Epithelial cell of esophagus (primary cell): ENCODE results near the gene APOBEC3F.
"Not testable (repeated sequence)": the region's sequence is repeated elsewhere in the genome, so short reads cannot be mapped to it uniquely, and the experiment has no call there.

Source experiments
- DNase-seq: peaks from one replicate; pipeline ENCODE4 v3.0.0; 2010; ENCODE audit warnings: low read depth
- H3K4me3 ChIP-seq: 2 replicates; pipeline ENCODE4 v1.5.1; 2011; ENCODE audit warnings: mild to moderate bottlenecking, low read length, control low read depth
- TF ChIP-seq, protein P1 (sequence below): IDR thresholded peaks from 2 replicates; pipeline ENCODE4 v1.5.1; 2011; ENCODE audit warnings: low read depth, mild to moderate bottlenecking, low read length, control low read depth, inconsistent platforms; ENCODE audit not compliant: insufficient read depth; ENCODE audit errors: missing control alignments

The APOBEC3F gene

DNA sequence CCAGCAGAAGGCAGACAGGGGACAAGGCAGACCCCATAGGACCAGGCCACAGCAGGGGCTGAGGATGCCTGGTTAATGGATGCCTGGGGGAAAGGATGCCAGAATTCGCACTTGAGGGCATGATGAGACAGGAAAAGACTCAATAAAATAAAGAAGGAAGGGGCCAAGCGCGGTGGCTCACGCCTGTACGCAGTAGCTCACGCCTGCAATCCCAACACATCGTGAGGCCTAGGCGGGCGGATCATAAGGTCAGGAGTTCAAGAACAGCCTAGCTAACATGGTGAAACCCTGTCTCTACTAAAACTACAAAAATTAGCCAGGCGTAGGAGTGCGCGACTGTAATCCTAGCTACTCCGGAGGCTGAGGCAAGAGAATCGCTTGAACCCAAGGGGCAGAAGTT, 10.0 kb upstream of the APOBEC3F start:
- no peak for DNase-seq
- no peak overlapping the region for H3K4me3 ChIP-seq
- TF ChIP-seq, protein P1, sequence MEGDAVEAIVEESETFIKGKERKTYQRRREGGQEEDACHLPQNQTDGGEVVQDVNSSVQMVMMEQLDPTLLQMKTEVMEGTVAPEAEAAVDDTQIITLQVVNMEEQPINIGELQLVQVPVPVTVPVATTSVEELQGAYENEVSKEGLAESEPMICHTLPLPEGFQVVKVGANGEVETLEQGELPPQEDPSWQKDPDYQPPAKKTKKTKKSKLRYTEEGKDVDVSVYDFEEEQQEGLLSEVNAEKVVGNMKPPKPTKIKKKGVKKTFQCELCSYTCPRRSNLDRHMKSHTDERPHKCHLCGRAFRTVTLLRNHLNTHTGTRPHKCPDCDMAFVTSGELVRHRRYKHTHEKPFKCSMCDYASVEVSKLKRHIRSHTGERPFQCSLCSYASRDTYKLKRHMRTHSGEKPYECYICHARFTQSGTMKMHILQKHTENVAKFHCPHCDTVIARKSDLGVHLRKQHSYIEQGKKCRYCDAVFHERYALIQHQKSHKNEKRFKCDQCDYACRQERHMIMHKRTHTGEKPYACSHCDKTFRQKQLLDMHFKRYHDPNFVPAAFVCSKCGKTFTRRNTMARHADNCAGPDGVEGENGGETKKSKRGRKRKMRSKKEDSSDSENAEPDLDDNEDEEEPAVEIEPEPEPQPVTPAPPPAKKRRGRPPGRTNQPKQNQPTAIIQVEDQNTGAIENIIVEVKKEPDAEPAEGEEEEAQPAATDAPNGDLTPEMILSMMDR = no peak

- not testable (repeated sequence) for DNase-seq, H3K4me3 ChIP-seq
These were observed 9.0 kb upstream of the APOBEC3F start for GRCh38 chr22:39031434-39032295.

DNA sequence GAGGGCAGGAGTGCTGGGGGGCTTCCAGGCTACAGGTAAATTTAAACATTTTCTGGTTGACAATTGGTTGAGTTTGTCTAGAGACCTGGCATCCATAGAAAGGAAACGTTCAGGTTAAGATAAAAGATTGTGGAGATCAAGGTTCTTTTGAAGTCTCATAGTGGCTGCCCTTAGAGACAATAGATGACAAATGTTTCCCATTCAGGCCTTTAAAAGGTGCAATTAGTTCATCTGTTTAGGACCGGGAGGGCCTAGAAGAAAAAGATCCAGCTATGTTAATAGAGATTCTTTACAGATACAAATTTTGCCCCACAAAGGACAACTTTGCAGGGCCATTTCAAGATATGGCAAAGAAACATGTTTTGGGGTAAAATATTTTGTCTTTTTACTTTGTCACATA, 3.6 kb upstream of the APOBEC3F start:
- H3K4me3 ChIP-seq, DNase-seq: not testable (repeated sequence)

DNA sequence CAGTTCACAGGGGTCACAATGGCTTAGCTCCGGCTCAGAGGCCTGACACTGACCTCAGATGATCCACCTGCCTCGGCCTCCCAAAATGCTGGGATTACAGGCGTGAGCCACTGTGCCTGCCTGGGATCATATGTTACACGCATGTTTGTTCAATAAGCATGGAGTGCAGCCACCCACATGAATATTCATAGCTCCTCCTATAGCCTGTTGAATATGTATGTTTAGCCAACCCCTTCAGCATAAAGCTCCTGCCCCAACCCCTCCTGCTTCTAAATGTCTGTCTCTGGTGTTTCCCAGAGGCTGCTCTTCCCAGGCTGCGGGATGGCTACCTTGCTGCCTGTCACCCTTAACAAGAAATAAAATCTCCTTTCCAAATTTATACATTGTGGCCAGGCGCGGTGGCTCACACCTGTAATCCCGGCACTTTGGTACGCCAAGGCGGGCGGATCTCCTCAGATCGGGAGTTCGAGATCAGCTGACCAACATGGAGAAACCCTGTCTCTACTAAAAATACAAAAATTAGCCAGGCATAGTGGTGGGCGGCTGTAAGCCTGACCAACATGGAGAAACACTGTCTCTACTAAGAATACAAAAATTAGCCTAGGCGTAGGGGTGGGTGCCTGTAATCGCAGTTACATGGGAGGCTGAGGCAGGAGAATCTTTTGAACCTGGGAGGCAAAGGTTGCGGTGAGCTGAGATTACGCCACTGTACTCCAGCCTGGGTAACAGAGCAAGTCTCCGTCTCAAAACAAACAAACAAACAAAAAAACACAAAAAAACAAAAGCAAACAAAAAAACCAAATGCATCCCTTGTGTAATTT, 1.1 kb upstream of the APOBEC3F start:
- TF ChIP-seq, protein P1 = no peak
- H3K4me3 ChIP-seq = no peak overlapping the region
- no peak for DNase-seq

GRCh38 chr22:39040155-39040537, 518 bp upstream of the APOBEC3F start:
- not testable (repeated sequence) for H3K4me3 ChIP-seq, DNase-seq

GRCh38 chr22:39041908-39042307, 1.2 kb downstream of the APOBEC3F start:
- no peak overlapping the region for H3K4me3 ChIP-seq
- TF ChIP-seq, protein P1 = no peak
- no peak for DNase-seq

- DNase-seq, H3K4me3 ChIP-seq: not testable (repeated sequence)
These were observed 2.4 kb downstream of the APOBEC3F start for GRCh38 chr22:39043063-39043462.

- H3K4me3 ChIP-seq = not testable (repeated sequence)
These were observed 4.5 kb downstream of the APOBEC3F start for GRCh38 chr22:39045136-39045535.

DNA sequence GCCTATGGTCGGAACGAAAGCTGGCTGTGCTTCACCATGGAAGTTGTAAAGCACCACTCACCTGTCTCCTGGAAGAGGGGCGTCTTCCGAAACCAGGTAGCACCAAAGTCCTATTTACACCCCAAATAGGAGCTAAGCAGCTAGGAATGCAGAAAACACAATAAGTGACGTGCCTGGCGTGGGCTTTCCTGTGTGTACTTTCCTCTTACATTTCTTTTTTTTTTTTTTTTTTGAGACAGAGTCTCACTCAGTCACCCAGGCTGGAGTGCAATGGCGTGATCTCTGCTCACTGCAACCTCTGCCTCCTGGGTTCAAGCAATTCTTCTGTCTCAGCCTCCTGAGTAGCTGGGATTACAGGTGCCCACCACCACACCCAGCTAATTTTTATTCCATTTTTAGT, 8.8 kb downstream of the APOBEC3F start:
- H3K4me3 ChIP-seq, DNase-seq: not testable (repeated sequence)

More at GRCh38 chr22:39045136-39045535, 4.5 kb downstream of the APOBEC3F start:
- not testable (repeated sequence) for DNase-seq

- H3K4me3 ChIP-seq, DNase-seq: not testable (repeated sequence)
These were observed 11.3 kb downstream of the APOBEC3F start for GRCh38 chr22:39051844-39052495.
